HT-29 (cell line): ENCODE results near the gene HOXA9. TPM values are rescaled to one million over a fixed set of nuclear protein-coding genes. Genes with fewer than 3 reads are reported as not detected.

ENCODE experiments used
- DNase-seq: peaks from one replicate; pipeline ENCODE4 v3.0.0-alpha.2; 2015; ENCODE audit warnings: low spot score
- small RNA-seq: library from RNA; depleted of rRNA; stranded (forward); fragments of <200 nt; gene quantifications from one replicate; pipeline ENCODE3, GENCODE V24; 2014
- total RNA-seq: library from RNA; depleted of rRNA; stranded (reverse); fragments of >200 nt; shearing (Covaris generic); gene quantifications from 2 replicates; pipeline ENCODE4 v1.2.3, GENCODE V29; 2014; rRNA removed

The HOXA9 gene
- total RNA-seq, 1 experiment from 2014 or later: 99.2 TPM

- peak; percentile 98 for DNase-seq
Measured at GRCh38 chr7:27115221-27116026, 49.9 kb downstream of the HOXA9 start.

GRCh38 chr7:27114881-27115220, 50.5 kb downstream of the HOXA9 start:
- DNase-seq: no peak

- DNase-seq: peak; percentile 84
Measured at GRCh38 chr7:27113991-27114769, 51.2 kb downstream of the HOXA9 start.

- DNase-seq: peak; percentile 91
Measured at GRCh38 chr7:27112955-27113949, 52.1 kb downstream of the HOXA9 start.

Small RNA genes within 50 kb of the gene (small RNA-seq; reads per million reads assigned to genes)
- not detected for gene AC004080.5
- gene RF02140: not detected
- not detected for gene RF02141

Other genes with a start within 250 kb of the HOXA9 start
- 2.0 and 3.9 TPM in 2 replicates for gene HOXA1, start 69.5 kb downstream of the HOXA9 start, total RNA-seq
- 6.6 and 7.3 TPM in 2 replicates for gene HOXA2, start 62.9 kb downstream of the HOXA9 start, total RNA-seq
- gene HOXA4, start 34.8 kb downstream of the HOXA9 start, total RNA-seq: 2.2 and 3.7 TPM in 2 replicates
- 22.1 and 29.3 TPM in 2 replicates for gene HOXA5, start 21.9 kb downstream of the HOXA9 start, total RNA-seq
- 25.5 and 28.1 TPM in 2 replicates for gene HOXA6, start 17.8 kb downstream of the HOXA9 start, total RNA-seq
- gene HOXA3, start 13.0 kb downstream of the HOXA9 start, total RNA-seq: 27.8 and 29.0 TPM in 2 replicates
- 5.6 and 10.7 TPM in 2 replicates for gene HOXA7, start 8.9 kb downstream of the HOXA9 start, total RNA-seq
- 78.9 and 86.4 TPM in 2 replicates for gene HOXA10, start 8.8 kb upstream of the HOXA9 start, total RNA-seq
- gene HOXA11, start 19.7 kb upstream of the HOXA9 start, total RNA-seq: 67.7 and 74.3 TPM in 2 replicates
- gene HOXA13, start 34.6 kb upstream of the HOXA9 start, total RNA-seq: 19.8 and 22.2 TPM in 2 replicates
- gene EVX1, start 77.3 kb upstream of the HOXA9 start, total RNA-seq: 0.31 TPM in 1 of 2 replicates, not detected in the other